Mucosa of rectum (tissue), 2 donors: ENCODE results near the gene UBE2O.

Source experiments
- H3K27ac ChIP-seq, 2 donors: one replicate each; pipeline ENCODE4 v1.7.0; 2013; ENCODE audit warnings: inconsistent platforms in 2 of 2, low read depth in 2 of 2, low read length in 2 of 2
- H3K27me3 ChIP-seq, 2 donors: one replicate each; pipeline ENCODE4 v1.7.0; 2013; ENCODE audit warnings: low read length in 2 of 2; ENCODE audit not compliant: control insufficient read depth in 2 of 2, insufficient read depth in 2 of 2
- H3K36me3 ChIP-seq, 2 donors: one replicate each; pipeline ENCODE4 v1.7.0; 2013; ENCODE audit warnings: low read length in 2 of 2; ENCODE audit not compliant: control insufficient read depth in 2 of 2, insufficient read depth in 2 of 2
- H3K4me1 ChIP-seq, 2 donors: one replicate each; pipeline ENCODE4 v1.7.0; 2013; ENCODE audit warnings: low read length in 2 of 2, mild to moderate bottlenecking in 1 of 2; ENCODE audit not compliant: control insufficient read depth in 2 of 2, insufficient read depth in 2 of 2
- H3K4me3 ChIP-seq, 2 donors: one replicate each; pipeline ENCODE4 v1.7.0; 2013; ENCODE audit warnings: low read length in 2 of 2
- H3K9ac ChIP-seq, 2 donors: one replicate each; pipeline ENCODE4 v1.7.0; 2013; ENCODE audit warnings: low read length in 2 of 2, low read depth in 1 of 2, mild to moderate bottlenecking in 1 of 2
- H3K9me3 ChIP-seq, 2 donors: one replicate each; pipeline ENCODE4 v1.7.0; 2013; ENCODE audit warnings: low read length in 2 of 2; ENCODE audit not compliant: control insufficient read depth in 2 of 2
- donor health status: healthy.
- donor health status: Normal muscosa, but diverticular disease.

UBE2O gene

GRCh38 chr17:76428511-76428910 lies 24.4 kb downstream of the UBE2O start:
- peaks cover 7 to 9% of the 10 kb centered on the region in 2 donors for H3K4me1 ChIP-seq
- H3K4me3 ChIP-seq = no peak overlapping the region
- H3K9ac ChIP-seq = no peak overlapping the region
- H3K27ac ChIP-seq = no peak overlapping the region
- no peaks in the 10 kb centered on the region for H3K36me3 ChIP-seq
- no peaks in the 10 kb centered on the region for H3K9me3 ChIP-seq
- H3K27me3 ChIP-seq = no peaks in the 10 kb centered on the region

GRCh38 chr17:76427501-76428231 lies 25.3 kb downstream of the UBE2O start:
- H3K9me3 ChIP-seq = no peaks in the 10 kb centered on the region
- H3K27ac ChIP-seq = peak overlapping the region in 1 of 2 donors; percentile 37
- no peak overlapping the region for H3K9ac ChIP-seq
- no peak overlapping the region for H3K4me3 ChIP-seq
- H3K36me3 ChIP-seq = no peaks in the 10 kb centered on the region
- H3K4me1 ChIP-seq = peaks cover 7 to 9% of the 10 kb centered on the region in 2 donors
- no peaks in the 10 kb centered on the region for H3K27me3 ChIP-seq

DNA sequence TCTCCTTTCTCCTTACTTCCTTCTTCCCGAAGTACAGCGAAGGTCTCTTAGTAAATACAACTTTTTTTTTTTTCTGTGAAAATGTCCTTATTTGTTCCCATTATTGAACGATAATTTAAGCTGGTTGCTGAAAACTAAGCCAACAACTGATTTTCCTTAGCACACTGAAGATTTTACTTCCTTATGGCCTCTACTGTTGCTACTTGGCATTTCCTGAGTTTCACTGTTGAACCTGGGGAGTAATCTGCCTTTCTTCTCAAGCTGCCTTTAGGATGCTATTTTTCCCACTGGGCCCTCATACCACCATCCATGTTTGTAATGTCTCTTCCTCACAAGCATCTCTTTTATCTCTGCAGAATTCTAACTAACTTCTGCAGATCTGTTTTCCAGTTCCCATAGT lies 26.1 kb downstream of the UBE2O start:
- Histone ChIP-seq H3K9me3 (no peaks in the 10 kb centered on the region), H3K9ac (no peak overlapping the region), H3K4me1 (peaks cover 7 to 9% of the 10 kb centered on the region in 2 donors), H3K4me3 (no peak overlapping the region), H3K27me3 (no peaks in the 10 kb centered on the region), H3K27ac (no peak overlapping the region), H3K36me3 (no peaks in the 10 kb centered on the region)

GRCh38 chr17:76422860-76423259 lies 30.1 kb downstream of the UBE2O start:
- no peak overlapping the region for H3K27ac ChIP-seq
- H3K9me3 ChIP-seq = no peaks in the 10 kb centered on the region
- no peaks in the 10 kb centered on the region for H3K36me3 ChIP-seq
- peaks cover 11 to 13% of the 10 kb centered on the region in 2 donors for H3K4me1 ChIP-seq
- no peak overlapping the region for H3K4me3 ChIP-seq
- H3K27me3 ChIP-seq = no peaks in the 10 kb centered on the region
- no peak overlapping the region for H3K9ac ChIP-seq

DNA sequence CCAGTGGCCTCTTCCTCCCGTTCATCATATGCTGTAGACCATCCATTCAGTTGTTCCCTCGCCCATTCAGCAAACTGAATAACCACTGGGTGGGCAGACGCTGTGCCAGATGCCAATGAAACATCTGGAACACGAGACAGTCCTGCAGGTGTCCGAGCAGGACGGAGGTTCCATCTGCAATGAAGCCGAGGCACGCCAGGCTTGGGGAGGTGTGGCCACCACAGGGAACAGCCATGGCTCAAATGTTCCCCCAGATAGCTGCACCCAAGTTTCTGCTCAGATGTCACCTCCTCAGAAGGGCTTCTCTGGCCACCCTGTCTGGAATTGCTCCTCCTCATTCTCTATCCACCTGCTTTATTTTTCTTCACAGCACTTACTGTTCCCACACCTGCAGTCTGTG lies 30.5 kb downstream of the UBE2O start:
- no peak overlapping the region for H3K27ac ChIP-seq
- H3K9me3 ChIP-seq = no peaks in the 10 kb centered on the region
- no peak overlapping the region for H3K9ac ChIP-seq
- H3K27me3 ChIP-seq = no peaks in the 10 kb centered on the region
- peaks cover 7 to 10% of the 10 kb centered on the region in 2 donors for H3K4me1 ChIP-seq
- H3K36me3 ChIP-seq = no peaks in the 10 kb centered on the region
- no peak overlapping the region for H3K4me3 ChIP-seq

- no peak overlapping the region for H3K27ac ChIP-seq
- no peak overlapping the region for H3K9ac ChIP-seq
- H3K4me1 ChIP-seq = peaks cover 7 to 9% of the 10 kb centered on the region in 2 donors
Observed at GRCh38 chr17:76421044-76421407, 31.9 kb downstream of the UBE2O start.

GRCh38 chr17:76420356-76421043 lies 32.5 kb downstream of the UBE2O start:
- Histone ChIP-seq H3K27me3 (no peaks in the 10 kb centered on the region), H3K9me3 (no peaks in the 10 kb centered on the region), H3K36me3 (no peaks in the 10 kb centered on the region), H3K27ac (no peak overlapping the region), H3K9ac (no peak overlapping the region), H3K4me3 (no peak overlapping the region), H3K4me1 (peaks cover 7 to 9% of the 10 kb centered on the region in 2 donors)

More at GRCh38 chr17:76421044-76421407, 31.9 kb downstream of the UBE2O start:
- no peaks in the 10 kb centered on the region for H3K27me3 ChIP-seq
- H3K9me3 ChIP-seq = no peaks in the 10 kb centered on the region
- H3K36me3 ChIP-seq = no peaks in the 10 kb centered on the region
- H3K4me3 ChIP-seq = no peak overlapping the region

- no peaks in the 10 kb centered on the region for H3K27me3 ChIP-seq
- no peak overlapping the region for H3K9ac ChIP-seq
- no peaks in the 10 kb centered on the region for H3K36me3 ChIP-seq
- no peaks in the 10 kb centered on the region for H3K9me3 ChIP-seq
- H3K4me1 ChIP-seq = peaks cover 7 to 11% of the 10 kb centered on the region in 2 donors
- H3K27ac ChIP-seq = no peak overlapping the region
- H3K4me3 ChIP-seq = no peak overlapping the region
Observed at GRCh38 chr17:76419576-76420260, 33.2 kb downstream of the UBE2O start.

DNA sequence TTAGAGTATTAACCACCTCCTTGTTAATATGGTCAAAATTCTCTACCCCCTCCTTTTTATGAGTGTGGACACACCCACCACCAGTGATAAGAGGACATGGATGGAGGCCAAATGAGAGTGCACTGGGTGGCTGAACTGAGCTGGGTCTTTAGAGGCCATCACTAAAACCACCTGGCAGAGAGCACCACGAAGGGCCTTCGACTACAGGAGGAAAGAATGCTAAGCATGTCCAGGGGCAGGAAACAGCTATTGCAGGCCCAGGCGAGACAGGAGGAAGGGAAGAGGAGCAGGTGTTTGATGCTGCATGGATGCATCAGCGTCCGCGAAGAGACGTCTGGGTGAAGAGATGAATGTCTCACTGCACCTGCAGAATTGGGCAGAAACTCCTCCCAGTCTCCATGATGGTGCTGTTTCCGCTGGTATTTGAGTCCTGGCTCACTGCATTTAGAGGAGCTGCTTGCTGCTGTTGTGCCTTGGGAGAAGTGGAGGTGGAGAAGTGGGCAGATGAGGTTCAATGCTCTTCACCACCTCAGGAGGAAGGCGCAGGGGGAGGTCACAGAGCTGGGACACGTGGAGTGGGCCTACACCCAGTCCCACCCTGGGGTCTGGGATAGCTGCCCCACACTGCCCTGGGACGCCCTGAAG lies 35.3 kb downstream of the UBE2O start:
- peaks cover 10 to 12% of the 10 kb centered on the region in 2 donors for H3K4me1 ChIP-seq

DNA sequence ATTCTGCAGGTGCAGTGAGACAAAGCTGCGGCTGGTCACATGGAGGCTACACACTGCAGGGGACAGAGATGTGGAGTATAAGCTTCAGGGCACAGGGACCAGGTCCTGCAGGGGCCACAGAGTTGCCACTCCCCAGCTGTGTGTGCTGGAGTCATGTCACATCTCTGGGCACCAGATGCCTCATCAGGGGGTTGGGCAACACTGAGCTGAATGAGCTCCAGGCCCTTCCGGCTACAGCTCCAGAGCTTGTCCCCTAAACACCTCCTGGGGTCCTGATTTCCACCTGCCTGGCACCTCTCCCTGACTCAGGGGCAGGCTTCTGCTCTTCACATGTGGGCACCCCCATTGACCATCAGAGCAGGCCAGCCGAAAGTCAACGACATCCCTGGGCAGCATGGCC lies 36.1 kb downstream of the UBE2O start:
- Histone ChIP-seq H3K27ac (no peak overlapping the region), H3K9ac (no peak overlapping the region)

More for the DNA sequence above, 35.3 kb downstream of the UBE2O start:
- Histone ChIP-seq H3K27ac (no peak overlapping the region), H3K9ac (no peak overlapping the region), H3K9me3 (no peaks in the 10 kb centered on the region), H3K4me3 (no peak overlapping the region), H3K36me3 (no peaks in the 10 kb centered on the region), H3K27me3 (no peaks in the 10 kb centered on the region)

More for the DNA sequence above, 36.1 kb downstream of the UBE2O start:
- no peaks in the 10 kb centered on the region for H3K36me3 ChIP-seq
- H3K9me3 ChIP-seq = no peaks in the 10 kb centered on the region
- no peaks in the 10 kb centered on the region for H3K27me3 ChIP-seq
- peaks cover 10 to 12% of the 10 kb centered on the region in 2 donors for H3K4me1 ChIP-seq
- no peak overlapping the region for H3K4me3 ChIP-seq
